ENCODE measurements around the gene RASD2. TPM values are rescaled to one million over a fixed set of nuclear protein-coding genes. Genes with fewer than 3 reads are reported as not detected.

The RASD2 gene
- total and polyA plus RNA-seq, 4 donors, result 0.14 to 1.1 (median 0.44) TPM

DNA sequence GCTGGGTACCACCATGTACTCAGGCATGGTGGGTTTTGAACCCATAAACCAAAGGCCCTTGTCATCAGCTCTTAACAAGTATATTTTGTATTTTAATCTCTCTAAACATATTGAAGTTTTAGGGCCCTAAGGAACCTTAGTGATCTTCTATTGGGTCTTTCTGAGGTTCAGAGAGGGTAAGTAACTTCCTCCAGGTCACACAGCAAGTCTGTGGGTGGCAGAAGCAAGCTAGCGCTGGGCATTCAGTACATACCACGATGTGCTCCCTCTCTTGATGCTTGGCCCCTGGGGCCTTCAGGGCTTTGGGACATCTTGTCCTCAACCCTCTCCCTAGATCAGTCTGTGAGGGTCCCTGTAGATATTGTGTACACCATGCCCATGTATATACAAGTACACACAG, 12.7 kb downstream of the RASD2 start:
- DNase-seq (no peak), ATAC-seq (ENCODE audit: insufficient read depth, low FRiP score) (no peak)
- no peak overlapping the region for H3K9ac ChIP-seq (ENCODE audit: insufficient read depth in 1 of 2, low read length in 2 of 2)
- H3K36me3 ChIP-seq (ENCODE audit: control insufficient read depth in 4 of 4, insufficient read depth in 4 of 4, low read length in 4 of 4), result no peaks in the 10 kb centered on the region
- TF ChIP-seq CTCF (IDR thresholded peaks at IDR 0.05; ENCODE audit: control extremely low read depth, extremely low read depth), result no peak
- no peak overlapping the region for H3K27ac ChIP-seq (ENCODE audit: low read depth in 1 of 2, low read length in 1 of 2)
- no peak overlapping the region for H3K4me3 ChIP-seq
- WGBS, 2 donors, result 61 to 89% methylated on average over 2 of the region's 2 CpGs
- peaks cover 0 to 5% (median 0%) of the 10 kb centered on the region in 3 donors for H3K27me3 ChIP-seq (ENCODE audit: control insufficient read depth in 3 of 3, insufficient read depth in 3 of 3, low read length in 2 of 3)
- peaks cover 0 to 18% (median 4%) of the 10 kb centered on the region in 5 donors for H3K4me1 ChIP-seq (ENCODE audit: control insufficient read depth in 5 of 5, insufficient read depth in 5 of 5, low read length in 5 of 5)
- H3K9me3 ChIP-seq (ENCODE audit: control insufficient read depth in 4 of 4, insufficient read depth in 3 of 4, low read length in 3 of 4), result no peaks in the 10 kb centered on the region

DNA sequence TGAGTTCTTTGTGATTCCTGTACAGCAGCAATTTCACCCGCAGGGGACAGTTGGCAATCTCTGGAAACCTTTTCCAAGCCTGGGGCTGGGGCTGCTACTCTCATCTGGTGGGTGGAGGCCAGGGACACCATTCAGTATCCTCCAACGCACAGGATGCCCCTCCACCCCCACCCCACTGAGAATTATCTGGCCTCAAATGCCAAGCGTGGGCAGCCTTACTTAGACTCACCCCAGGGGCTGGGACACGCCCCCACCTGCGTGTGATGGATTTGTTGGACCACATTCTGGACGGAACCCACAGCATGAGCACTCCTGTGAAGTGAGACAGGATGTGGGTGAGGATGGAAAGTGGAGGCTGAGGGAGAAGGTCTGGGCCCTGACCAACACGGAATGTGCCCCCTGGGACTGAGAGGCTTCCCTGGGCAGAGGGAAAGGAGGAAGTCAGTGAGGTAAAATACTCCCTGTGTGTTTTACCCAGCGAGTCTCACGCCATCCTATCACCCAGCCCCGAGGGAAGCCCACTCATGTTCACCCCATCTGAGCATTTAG, 13.7 kb downstream of the RASD2 start:
- H3K27ac ChIP-seq (ENCODE audit: low read depth in 1 of 2, low read length in 1 of 2), result no peak overlapping the region
- DNase-seq (no peak), ATAC-seq (ENCODE audit: insufficient read depth, low FRiP score) (no peak)
- 69 to 70% methylated on average over 10 of the region's 10 CpGs for WGBS, 2 donors
- H3K4me1 ChIP-seq (ENCODE audit: control insufficient read depth in 5 of 5, insufficient read depth in 5 of 5, low read length in 5 of 5), result peaks cover 0 to 9% (median 0%) of the 10 kb centered on the region in 5 donors
- no peaks in the 10 kb centered on the region for H3K9me3 ChIP-seq (ENCODE audit: control insufficient read depth in 4 of 4, insufficient read depth in 3 of 4, low read length in 3 of 4)
- no peak for TF ChIP-seq CTCF (IDR thresholded peaks at IDR 0.05; ENCODE audit: control extremely low read depth, extremely low read depth)
- H3K27me3 ChIP-seq (ENCODE audit: control insufficient read depth in 3 of 3, insufficient read depth in 3 of 3, low read length in 2 of 3), result peaks cover 0 to 5% (median 0%) of the 10 kb centered on the region in 3 donors
- no peak overlapping the region for H3K4me3 ChIP-seq
- no peak overlapping the region for H3K9ac ChIP-seq (ENCODE audit: insufficient read depth in 1 of 2, low read length in 2 of 2)
- no peaks in the 10 kb centered on the region for H3K36me3 ChIP-seq (ENCODE audit: control insufficient read depth in 4 of 4, insufficient read depth in 4 of 4, low read length in 4 of 4)

- no peak overlapping the region for H3K9ac ChIP-seq (ENCODE audit: insufficient read depth in 1 of 2, low read length in 2 of 2)
- peaks cover 0 to 6% (median 0%) of the 10 kb centered on the region in 5 donors for H3K4me1 ChIP-seq (ENCODE audit: control insufficient read depth in 5 of 5, insufficient read depth in 5 of 5, low read length in 5 of 5)
- H3K27me3 ChIP-seq (ENCODE audit: control insufficient read depth in 3 of 3, insufficient read depth in 3 of 3, low read length in 2 of 3), result peaks cover 0 to 2% (median 0%) of the 10 kb centered on the region in 3 donors
- DNase-seq (peak; percentile 55 to 63 (median 58)), ATAC-seq (ENCODE audit: insufficient read depth, low FRiP score) (no peak)
- no peaks in the 10 kb centered on the region for H3K9me3 ChIP-seq (ENCODE audit: control insufficient read depth in 4 of 4, insufficient read depth in 3 of 4, low read length in 3 of 4)
- no peak overlapping the region for H3K4me3 ChIP-seq
- H3K27ac ChIP-seq (ENCODE audit: low read depth in 1 of 2, low read length in 1 of 2), result no peak overlapping the region
- no peaks in the 10 kb centered on the region for H3K36me3 ChIP-seq (ENCODE audit: control insufficient read depth in 4 of 4, insufficient read depth in 4 of 4, low read length in 4 of 4)
- 78 to 87% methylated on average over 13 of the region's 13 CpGs for WGBS, 2 donors
- TF ChIP-seq CTCF (IDR thresholded peaks at IDR 0.05; ENCODE audit: control extremely low read depth, extremely low read depth), result no peak
Measured at GRCh38 chr22:35555483-35555890, 14.9 kb downstream of the RASD2 start.
